Inferior parietal cortex (tissue), 1 donor: ENCODE data around the gene SERPINB3.
"Not testable (repeated sequence)": the region's sequence is repeated elsewhere in the genome, so short reads cannot be mapped to it uniquely, and the experiment has no call there.

Experiments used
- DNase-seq: peaks from one replicate; pipeline ENCODE4 v3.0.0-alpha.2; 2016; ENCODE audit errors: extremely low spot score

SERPINB3 gene

DNA sequence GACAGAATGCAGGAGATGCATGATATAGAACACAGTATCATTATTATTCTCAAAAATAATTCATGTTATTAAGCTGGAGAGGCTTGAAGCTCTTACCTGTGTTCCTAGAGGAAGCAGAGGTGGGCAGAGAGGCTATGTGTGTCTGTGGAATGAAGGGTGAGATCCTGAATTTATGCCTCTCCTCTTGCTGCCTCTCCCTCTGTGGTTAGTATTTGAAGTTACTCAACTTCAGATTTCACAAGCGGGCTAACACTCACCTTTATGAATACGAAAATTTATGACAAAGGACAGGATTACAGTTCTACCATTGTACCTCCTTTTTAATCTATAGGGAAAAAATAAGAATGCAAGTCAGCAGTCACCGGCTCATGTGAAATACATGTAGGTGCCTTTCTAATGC lies at the start of gene SERPINB3:
SERPINB3 (minus strand) TSS at position 144 of the 400 bp plus-strand sequence. CDS start 677 bp downstream, outside the sequence.
- DNase-seq, result not testable (repeated sequence)

GRCh38 chr18:63708650-63709049 lies 47.0 kb upstream of the SERPINB3 start:
- DNase-seq, result no peak

- DNase-seq, result no peak
These were observed 46.1 kb upstream of the SERPINB3 start for GRCh38 chr18:63707816-63708215.

GRCh38 chr18:63705401-63705800 lies 43.7 kb upstream of the SERPINB3 start:
- DNase-seq, result no peak

DNA sequence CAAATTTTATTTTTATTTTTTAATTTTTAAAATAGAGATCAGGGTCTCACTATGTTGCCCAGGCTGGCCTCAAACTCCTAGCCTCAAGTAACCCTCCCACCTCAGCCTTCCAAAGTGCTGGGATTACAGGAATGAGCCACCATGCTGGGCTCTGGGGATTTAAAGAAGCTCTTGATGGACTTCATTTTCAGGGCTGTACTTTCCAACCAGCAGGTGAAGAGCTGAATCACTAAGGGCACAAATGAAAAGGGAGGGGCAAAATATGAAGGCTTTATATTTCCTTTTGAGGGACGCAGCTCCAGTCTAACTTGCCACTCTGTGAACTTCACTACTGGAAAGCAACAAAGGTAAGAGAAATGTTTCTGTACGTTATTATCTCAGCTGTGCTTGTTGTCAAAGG lies 41.0 kb upstream of the SERPINB3 start, which contains the start of gene SERPINB11:
SERPINB11 (plus strand) TSS at position 301 of the 400 bp plus-strand sequence. CDS start 7,234 bp downstream, outside the sequence.
- no peak for DNase-seq

GRCh38 chr18:63701952-63702351 lies 40.3 kb upstream of the SERPINB3 start:
- DNase-seq, result no peak

DNA sequence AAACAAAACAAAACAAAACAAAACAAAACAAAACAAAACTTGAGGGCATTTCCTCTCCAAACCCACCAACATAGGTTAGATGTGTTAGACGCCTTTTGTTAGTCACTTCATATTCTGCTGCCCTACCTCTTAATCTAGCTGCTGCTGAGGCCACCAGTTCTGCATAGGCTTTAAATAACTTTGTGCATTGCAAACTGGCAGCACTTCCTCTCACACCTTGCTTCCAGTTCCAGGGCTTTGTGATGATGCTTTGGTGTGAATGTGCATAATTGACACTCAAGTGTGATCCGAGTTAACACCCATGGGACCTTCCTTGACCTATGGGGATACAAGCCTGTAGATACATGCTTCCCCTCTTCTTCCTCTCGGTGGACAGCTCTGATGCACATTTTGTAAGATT lies 38.8 kb upstream of the SERPINB3 start:
- DNase-seq, result no peak

DNA sequence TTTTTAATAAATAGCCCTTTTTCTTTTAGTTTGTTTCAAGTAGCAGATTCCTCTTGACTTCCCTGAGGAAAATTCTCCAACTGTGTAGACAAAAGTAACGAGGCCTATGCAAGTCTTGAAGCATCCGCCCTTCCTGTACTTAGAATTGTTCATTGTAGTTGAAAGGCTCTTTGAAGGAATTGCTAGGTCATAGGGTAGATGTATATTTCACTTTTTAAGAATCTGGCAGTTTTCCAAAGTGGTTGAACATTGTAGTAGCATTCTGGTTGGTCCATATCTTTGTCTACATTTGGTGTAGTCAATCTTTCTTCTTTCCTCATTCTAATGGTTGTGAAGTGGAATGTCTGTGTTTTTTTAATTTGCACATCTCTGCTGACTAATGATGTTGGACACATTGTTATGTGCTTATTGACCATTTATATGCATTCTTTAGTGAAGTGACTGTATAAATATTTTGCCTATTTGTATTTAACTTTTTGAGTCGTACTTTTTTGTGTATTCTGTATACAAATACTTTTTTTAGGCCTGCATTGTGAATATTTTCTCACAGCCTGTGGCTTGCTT lies 35.5 kb upstream of the SERPINB3 start:
- no peak for DNase-seq

DNA sequence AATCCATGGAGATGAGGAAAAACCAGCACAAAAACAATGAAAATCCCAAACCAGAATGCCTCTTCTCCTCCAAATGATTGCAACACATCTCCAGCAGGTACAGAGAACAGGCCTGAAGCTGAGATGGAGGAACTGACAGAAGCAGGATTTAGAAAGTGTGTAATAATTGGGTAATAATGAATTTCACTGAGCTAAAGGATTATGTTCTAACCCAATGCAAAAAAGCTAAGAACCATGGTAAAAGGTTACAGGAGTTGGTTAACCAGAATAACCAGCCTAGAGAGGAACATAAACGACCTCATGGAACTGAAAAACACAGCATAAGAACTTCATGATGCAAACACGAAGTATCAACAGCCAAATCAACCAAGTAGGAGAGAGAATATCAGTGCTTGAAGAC lies 27.4 kb upstream of the SERPINB3 start:
- DNase-seq, result no peak

- DNase-seq, result no peak
These were observed 25.2 kb upstream of the SERPINB3 start for GRCh38 chr18:63686871-63687270.

GRCh38 chr18:63684718-63685117 lies 23.0 kb upstream of the SERPINB3 start:
- DNase-seq, result no peak

GRCh38 chr18:63683890-63684289 lies 22.2 kb upstream of the SERPINB3 start:
- no peak for DNase-seq

DNA sequence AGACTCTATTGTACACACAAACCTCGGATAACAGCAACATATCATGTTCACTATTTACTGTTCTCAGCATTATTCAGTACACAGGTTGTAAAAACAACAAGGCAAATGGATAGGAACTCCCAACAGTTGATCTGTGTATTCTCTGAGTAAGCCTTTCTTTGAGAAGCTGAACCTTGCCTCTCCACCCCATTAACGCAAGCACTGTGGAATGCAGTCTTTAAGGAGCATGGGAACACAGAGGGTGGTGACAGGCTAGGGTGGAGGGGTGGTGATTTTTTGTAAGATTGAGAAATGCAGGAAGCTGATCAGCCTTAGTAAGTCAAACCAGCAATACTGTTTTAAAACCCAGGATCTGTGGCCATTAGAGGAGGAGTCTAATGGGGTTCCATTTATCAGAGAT lies 21.5 kb upstream of the SERPINB3 start:
- DNase-seq, result no peak

DNA sequence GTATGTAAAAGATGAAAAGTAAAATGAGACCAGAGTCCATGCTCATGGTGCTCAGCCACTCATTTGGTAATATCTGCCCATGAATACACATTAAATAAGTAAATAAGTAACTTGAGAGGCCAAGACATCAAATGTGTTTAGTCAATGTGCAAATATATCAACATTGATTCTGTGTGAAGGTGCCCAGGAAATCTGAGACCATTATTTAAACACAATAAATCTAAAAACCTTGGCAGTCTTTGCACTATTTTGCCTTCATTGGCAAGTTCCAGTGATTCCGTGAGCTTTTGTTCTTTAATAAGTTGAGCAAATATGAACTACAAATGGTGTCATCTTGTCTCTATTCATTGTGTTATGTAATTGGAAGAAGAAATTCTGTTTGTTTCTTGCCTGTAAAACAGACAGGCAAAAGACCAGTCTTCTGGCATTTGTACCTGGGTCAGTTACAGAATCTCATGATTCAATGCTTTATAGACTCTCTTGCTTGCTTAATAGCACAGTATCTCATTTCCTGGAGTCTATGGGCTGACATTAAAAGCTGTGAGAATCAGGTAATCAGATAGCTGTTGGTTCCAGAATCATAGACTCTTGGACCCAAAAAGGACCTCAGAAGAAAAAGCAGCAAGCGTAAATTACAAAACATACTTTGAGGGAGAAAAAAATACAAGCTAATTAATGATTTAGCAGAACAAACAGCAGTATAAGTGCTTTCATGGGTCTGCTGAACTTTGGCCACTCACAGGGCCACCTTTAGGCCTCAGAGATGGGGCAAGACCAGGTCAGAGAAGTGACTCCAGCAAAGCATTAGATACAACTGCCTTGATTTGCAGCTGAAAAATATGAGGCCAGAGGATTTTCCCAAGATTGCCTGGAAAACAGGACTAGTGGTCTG lies 20.0 kb upstream of the SERPINB3 start:
- no peak for DNase-seq

DNA sequence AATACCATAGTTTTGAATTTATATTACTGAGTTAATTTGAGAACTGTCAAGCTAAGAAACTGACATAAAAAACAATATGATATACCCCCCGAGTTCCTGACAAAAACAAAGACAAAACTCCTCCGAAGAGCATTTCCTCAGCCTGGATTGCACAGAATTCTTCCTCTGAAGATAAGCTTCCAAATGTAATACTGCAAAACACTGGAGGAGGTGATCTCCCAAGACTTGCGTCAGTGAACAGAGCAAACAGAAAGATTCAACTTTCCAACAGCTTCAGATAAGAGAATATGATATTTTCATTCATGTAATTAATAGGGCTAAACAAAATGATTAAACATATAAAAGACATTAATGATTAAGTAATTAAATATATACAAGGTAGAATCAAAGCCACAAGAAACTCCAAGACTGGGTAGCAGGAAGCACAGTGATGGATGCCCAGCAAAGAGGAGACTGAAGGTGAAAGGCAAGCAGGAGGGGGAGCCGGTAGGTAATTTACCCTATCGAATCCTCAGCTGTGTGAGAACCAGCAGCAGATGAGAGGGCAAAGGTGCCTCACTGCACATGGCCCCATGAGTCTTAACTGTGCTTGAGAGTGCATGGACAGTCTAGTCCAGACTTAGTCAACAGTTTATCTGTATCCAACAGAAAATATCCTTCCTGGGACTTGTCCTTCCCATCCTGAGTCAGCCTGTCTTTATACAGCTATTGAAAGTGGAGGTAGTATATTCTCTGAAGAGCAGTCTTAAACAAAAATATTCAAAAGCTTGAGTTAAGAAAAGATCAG lies 18.3 kb upstream of the SERPINB3 start:
- no peak for DNase-seq

- DNase-seq, result no peak
These were observed 16.0 kb upstream of the SERPINB3 start for GRCh38 chr18:63677500-63678225.

DNA sequence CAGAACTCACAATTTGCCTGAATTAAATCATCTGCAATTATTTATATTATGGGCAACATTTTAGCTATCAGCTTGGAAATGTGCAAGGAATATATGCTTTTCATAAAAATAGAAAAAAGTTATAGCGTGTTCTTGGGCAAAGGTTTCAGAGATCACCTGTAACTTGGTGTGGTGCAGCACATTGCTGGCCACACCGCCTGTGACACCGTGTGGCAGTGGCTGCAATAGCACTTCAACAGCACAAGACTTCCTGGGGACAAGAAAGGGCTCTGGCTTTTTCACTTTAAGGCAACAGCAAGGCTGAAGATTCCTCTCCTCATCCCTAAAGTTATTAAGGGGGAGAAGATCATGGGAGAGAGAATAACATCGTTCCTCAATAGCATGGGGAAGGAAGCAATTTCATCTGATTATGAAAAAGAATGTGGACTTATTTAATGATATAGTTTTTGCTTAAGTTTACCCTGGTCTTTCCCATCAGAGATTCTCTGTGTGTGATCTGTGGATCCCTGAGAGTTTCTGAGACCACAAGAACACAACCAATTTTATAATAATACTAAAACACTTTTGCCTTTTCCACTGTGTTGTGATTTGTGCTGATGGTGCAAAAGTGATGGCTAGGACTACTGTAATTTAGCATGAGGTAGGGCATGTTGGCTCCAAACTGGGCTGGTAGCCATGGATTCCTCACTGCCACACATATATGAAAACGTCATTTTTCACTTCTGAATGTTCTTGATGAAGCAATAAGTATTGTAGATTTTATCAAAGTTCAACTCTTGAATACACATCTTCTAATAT lies 15.0 kb upstream of the SERPINB3 start:
- DNase-seq, result no peak

GRCh38 chr18:63664571-63664970 lies 2.9 kb upstream of the SERPINB3 start:
- DNase-seq, result no peak

- not testable (repeated sequence) for DNase-seq
These were observed 2.8 kb downstream of the SERPINB3 start for GRCh38 chr18:63658920-63659319.

DNA sequence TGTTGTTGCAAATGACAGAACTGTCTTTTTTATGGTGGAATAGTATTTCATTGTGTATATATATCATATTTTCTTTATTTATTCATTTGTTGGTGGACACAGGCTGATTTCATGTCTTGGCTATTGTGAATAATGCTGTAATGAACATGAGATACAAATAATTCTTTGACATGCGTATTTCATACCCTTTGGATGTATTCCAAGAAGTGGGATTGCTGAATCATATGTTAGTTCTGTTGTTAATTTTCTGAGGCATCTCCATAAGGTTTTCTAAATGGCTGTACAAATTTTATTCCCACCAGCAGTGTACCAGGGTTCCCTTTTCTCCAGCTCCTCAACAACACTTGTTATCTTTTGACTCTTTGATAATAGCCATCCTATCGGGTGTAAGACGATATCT lies 11.4 kb downstream of the SERPINB3 start:
- DNase-seq, result not testable (repeated sequence)

- no peak for DNase-seq
These were observed 13.5 kb downstream of the SERPINB3 start for GRCh38 chr18:63648241-63648640.
